SW480 (cell line): ENCODE results near the gene GK2.

Experiments used
- DNase-seq: peaks from one replicate; pipeline ENCODE4 v3.0.0-alpha.2; 2016; ENCODE audit warnings: low spot score

The GK2 gene

GRCh38 chr4:79385641-79386040 is 22.4 kb downstream of the GK2 start:
- no peak for DNase-seq

DNA sequence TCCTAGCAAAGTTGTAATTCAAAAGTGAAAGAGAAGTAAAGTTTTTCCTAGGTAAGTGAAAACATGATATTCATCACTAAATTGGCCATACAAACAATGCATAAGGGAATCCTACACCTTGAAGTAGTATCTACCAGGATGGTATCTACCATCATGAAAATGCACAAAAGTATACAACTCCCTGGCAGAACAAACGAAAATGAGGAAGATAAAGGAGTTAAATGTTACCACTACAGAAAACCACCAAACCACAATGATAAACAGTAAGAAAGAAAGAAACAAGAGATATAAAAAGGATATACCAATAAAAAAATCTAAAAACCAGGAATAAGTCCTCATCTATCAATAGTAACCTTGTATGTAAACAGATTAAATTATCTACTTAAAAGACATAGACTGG is 26.9 kb downstream of the GK2 start:
- DNase-seq: no peak

GRCh38 chr4:79370026-79370425 is 38.0 kb downstream of the GK2 start:
- no peak for DNase-seq

DNA sequence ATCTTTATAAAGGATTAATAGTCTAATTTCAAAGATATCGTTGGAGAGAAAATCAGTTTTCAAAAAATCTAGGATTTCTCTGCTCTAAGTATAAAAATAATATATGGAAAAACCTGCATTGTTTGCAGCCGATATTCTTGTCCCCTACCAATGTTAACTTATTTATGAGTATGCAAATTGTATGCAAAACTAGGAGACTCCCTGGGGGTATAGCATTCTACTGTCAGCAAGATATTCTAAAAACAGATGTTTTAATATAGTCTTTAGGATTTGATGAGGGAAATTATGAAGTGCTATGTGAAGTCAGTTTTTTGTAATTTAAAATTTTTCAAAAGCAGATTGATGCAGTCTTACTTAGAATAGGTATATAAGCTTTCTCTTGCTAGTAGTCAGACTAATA is 40.9 kb downstream of the GK2 start:
- no peak for DNase-seq

- DNase-seq: no peak
These were observed 41.6 kb downstream of the GK2 start for GRCh38 chr4:79366422-79366821.

- DNase-seq: no peak
These were observed 44.0 kb downstream of the GK2 start for GRCh38 chr4:79364061-79364460.

DNA sequence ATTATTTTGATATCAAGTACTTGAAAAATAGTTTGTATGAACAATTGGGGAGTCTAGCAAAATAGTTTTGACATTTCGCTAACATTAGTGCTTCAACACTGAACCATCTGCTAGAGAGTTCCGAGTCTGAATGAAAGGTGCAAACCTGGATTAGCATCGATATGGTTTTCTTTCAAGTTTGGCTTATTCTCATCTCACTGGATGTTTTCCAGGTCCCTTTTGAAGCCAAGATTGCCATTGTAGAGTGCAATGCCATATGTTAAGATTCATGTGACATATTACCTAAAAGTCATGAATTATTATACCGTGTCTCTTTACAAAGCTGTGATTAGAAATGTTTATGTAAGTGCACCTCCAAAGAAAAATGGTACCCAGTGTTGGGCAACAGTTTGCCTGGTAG is 45.4 kb downstream of the GK2 start:
- DNase-seq: no peak

DNA sequence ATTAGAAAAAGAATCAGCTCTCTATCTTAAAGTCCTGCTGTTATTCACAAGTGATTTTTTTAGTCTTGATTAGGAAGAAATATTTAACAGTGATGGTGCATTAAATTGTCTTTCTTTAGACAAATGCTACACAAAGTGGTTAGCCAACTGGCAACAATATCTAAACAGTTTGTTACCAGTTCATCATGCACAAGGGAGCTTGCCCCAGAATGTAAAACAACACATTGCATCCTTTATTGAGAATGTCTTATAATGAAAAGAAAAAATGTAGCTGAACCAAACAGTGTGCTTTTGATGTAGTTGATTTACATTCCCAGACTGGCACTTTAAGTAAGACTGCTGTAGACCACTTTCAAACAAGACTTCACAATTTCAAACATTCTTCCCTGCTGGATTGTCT is 48.0 kb downstream of the GK2 start:
- DNase-seq: no peak

- DNase-seq: no peak
These were observed 49.6 kb downstream of the GK2 start for GRCh38 chr4:79358438-79358837.

- no peak for DNase-seq
These were observed 50.7 kb downstream of the GK2 start for GRCh38 chr4:79357365-79357764.
